GM18499 (cell line): ENCODE measurements around the gene CPSF4.
"Not testable (repeated sequence)": the region's sequence is repeated elsewhere in the genome, so short reads cannot be mapped to it uniquely, and the experiment has no call there.

Source experiments
- ATAC-seq: cut with Tn5 transposase; IDR thresholded peaks from one replicate; pipeline ENCODE4 v1.9.1; 2021; ENCODE audit warnings: moderate number of reproducible peaks; ENCODE audit not compliant: insufficient read depth, unreplicated experiment

CPSF4 gene

GRCh38 chr7:99407872-99408378 is 30.8 kb upstream of the CPSF4 start:
- ATAC-seq: no peak

DNA sequence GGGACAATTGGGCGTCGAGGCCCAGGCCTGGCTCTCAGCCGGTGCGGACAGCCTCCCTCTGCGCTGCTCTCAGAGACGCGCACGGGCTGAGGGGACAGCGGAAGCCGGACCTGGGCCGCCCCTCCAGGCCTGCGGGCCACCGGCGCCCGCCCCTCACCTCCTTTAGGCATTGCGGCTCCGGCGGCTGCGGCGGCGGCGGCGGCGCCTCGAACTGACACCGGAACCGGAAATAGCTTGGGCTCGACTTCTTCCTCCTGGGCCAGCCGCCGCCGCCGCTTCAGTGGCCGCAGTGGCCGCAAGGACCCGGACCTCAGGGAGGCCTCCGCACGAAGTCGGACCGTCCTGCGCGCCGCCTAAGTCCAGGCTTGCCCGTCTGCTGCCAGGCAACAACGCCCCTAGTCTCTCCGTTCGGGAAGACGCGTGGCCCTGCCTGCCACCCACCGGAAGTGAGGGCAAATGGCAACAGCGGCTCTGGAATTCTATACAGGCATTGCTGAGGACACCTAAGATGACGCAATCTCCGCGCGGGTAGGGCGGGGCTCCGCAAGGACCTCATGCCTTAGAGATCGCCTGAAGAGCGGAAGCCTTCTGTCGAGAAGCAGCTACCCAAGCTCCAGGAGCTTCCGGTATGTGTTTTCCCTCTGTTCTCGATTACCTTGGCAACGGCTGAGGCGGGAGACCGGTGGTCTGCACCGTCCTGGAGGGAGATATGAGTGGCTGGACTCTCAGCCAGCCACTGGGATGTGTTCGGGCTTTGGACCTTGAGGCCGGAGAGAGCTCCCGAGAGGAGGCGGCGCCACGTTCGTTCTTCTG is 30.2 kb upstream of the CPSF4 start, which contains the start of the genes BUD31 and PDAP1:
Gene BUD31, plus strand, starts transcription at position 591 of the 813 bp plus-strand sequence. CDS start 2,124 bp downstream, outside the sequence.
Gene PDAP1, minus strand, starts transcription at position 219 of the 813 bp plus-strand sequence. Its CDS starts 49 bp downstream, at position 170.
- peak; percentile 53 for ATAC-seq

DNA sequence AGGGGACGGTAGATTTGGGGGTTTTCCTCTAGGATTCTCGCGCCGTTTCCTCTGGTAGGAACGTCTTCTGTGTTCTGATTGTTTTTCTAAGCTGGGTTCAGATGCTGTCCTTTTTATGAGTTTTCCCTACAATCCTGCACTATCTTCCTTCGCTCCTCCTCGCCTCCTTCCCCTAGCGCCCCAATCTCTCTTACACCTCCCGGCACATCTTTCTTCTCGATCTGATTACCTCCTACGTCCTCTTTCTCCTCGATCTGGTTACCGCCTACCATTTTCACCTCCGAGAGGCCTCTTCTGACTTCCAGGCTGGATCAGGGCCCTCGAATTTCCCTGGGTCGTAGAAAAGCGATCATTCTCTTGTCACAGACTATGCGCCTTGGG is 29.6 kb upstream of the CPSF4 start:
- ATAC-seq: no peak

DNA sequence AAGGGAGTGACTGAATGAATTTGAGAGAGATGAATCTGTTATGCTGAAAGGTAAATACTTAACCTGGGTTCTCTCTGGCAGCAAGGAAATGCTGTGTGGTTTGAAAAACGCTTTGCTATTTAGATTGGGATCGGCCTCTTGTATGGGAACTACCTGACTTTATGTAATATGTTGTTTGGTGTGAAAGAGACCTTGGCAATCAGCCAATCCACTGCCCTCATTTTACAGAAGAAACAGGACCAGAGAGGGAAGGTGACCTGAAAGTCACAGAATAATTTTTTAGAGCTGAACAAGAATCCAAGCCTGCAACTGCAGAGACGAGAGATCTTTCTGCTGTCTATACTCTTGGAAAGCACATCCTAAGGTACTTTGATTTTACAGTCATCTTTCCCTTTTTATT is 28.9 kb upstream of the CPSF4 start:
- no peak for ATAC-seq

GRCh38 chr7:99410635-99411034 is 28.1 kb upstream of the CPSF4 start:
- ATAC-seq: no peak

DNA sequence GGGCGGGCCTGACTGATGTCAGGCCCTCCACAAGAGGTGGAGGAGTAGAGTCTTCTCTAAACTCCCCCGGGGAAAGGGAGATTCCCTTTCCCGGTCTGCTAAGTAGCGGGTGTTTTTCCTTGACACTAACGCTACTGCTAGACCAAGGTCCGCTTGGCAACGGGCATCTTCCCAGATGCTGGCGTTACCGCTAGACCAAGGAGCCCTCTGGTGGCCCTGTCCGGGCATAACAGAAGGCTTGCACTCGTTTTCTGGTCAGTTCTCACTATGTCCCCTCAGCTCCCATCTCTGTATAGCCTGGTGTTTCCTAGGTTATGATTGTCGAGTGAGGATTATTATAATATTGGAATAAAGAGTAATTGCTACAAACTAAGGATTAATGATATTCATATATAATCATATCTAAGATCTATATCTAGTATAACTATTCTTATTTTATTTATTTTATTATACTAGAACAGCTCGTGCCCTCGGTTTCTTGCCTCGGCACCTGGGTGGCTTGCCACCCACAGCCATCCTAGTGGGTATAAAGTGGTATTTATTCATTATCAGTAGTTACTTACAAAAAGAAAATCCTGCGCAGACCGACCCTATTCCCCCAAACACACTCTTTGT is 23.1 kb upstream of the CPSF4 start:
- ATAC-seq: not testable (repeated sequence)

DNA sequence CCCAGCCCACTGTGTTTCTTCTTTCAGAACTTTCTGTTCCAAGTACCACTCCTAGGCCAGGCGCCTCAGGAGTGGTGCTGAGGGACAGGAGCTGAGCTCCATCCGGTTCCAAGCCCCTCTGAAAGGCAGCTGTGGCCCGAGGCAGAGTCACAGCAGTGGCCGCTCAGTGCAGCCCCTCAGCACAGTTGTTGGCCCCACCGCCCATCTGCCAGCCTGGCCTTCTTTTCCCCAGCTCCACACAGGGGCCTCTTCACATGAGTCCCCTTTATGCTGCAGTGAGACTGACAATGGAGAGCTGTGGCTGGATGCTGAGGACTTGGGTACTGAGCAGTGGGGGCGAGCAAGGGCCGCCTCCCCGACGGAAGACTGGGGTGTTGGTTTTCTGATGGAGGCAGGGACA is 20.5 kb upstream of the CPSF4 start:
- no peak for ATAC-seq

DNA sequence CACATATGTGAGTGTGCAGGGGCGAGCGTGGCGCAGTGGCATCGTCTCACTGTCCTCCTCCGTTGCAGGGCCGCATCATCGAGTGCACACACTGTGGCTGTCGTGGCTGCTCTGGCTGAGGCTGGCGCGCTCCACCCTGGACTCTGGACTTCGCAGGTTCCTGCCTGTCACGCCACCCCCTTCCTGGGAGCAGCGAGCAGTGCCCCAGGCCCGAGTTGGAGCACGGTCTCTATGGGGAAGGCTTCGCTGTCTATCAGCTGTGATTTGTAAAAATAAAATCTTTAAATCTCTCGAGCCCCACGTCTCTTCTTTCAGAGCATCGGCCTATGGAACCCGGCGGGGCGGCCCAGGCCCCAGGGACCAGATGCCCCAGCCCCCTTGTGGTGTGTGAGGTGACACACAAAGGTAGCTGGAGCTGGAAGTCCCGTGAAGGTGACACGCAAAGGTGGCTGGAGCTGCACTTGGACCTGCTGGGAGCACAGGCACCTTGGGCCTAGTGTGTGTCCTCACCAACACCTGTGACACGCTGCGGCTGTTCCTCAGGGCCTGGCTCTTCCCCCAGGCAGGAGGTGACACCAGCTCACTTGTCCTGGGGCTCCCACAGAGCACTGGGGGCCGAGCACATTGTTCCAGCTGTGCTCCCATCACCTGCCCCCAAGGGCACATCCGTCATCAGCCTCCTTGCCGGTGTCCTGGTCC is 19.3 kb upstream of the CPSF4 start:
- no peak for ATAC-seq

DNA sequence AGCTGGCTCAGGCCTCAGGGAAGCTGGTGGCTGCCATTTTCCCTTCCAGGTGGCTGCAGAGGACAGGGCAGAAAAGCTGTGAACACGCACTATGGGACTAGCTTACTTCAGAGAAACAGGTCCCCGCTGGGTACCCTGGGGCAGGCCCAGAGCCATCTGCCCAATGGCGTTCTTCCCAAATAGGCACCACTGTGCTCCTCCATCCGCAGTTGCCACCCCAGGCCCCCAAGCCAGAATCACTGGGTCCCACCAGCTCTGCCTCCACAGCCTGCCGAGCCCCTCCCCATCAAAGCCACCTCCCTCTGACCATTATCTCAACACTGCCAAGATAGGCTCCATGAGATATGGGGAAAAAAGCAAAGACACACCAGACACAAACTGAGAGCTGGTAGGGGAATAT is 18.5 kb upstream of the CPSF4 start:
- no peak for ATAC-seq

GRCh38 chr7:99420986-99421385 is 17.8 kb upstream of the CPSF4 start:
- ATAC-seq: no peak

GRCh38 chr7:99422186-99422585 is 16.6 kb upstream of the CPSF4 start:
- no peak for ATAC-seq

GRCh38 chr7:99422625-99423024 is 16.1 kb upstream of the CPSF4 start:
- ATAC-seq: no peak

- no peak for ATAC-seq
Measured at GRCh38 chr7:99424932-99425730, 13.6 kb upstream of the CPSF4 start.

DNA sequence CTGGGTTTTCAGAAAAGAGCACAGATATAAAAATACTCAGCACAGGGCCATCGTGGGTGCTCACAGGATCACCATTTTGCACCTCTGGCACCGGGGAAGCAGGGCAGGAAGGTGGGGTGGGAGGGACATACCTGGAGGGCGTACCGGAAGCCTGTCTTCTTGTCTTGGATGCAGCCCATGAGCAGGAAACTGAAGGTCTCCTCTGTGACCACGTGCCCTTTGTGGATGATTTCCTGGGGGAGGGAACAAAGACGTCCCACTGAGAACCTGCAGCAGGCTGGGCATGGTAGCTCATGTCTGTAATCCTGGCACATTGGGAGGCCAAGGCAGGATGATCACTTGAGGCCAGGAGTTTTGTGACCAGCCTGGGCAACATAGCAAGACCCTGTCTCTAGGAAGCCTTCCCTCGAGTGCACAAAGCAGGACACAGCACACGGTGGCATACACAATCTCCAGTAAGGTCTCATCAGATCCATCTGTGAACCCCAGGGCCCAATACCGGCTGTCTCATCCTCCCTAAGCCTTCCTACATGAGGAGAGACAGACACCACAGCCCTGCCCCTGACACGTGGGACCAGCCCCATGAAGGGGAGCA is 9.7 kb upstream of the CPSF4 start:
- ATAC-seq: no peak

DNA sequence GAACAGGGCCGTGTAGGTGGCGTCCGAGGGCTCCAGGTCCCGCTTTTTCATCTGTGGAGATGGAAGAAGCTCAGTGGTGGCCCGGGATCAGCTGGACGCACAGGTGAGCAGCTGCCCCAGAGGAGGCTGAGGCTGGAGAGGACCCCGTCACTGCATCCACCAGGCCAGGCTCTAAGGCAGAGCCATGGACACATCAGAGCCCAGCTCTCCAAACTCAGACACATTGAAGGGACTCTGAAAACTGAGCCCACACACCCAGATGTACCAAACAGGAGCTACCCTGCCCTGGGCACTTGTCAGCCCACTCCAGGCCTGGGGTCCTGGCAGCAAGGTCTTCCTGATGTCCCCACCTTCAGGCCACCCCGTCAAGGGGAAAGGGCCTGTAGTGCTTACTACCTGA is 9.0 kb upstream of the CPSF4 start:
- no peak for ATAC-seq

- not testable (repeated sequence) for ATAC-seq
Measured at GRCh38 chr7:99431756-99432540, 6.8 kb upstream of the CPSF4 start.

DNA sequence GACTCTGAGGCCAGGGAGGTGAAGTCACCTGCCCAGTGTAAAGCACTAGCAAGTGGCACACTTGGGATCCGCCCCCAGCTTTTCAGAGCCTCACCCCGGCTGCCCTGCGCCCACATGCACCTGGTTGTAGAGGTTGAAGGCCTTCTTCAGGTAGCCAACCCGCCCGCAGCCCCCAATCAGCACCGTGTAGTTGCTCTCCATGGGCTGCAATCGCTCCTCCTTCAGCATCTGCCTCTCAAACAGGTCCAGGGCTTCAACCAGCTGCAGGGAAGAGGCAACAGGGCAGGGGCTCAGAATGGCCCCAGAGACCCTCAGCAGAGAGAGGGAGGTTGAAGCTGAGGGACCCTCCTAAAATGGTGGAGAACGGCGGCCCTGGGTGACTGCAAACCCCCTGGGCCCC is 5.6 kb upstream of the CPSF4 start:
- ATAC-seq: no peak

DNA sequence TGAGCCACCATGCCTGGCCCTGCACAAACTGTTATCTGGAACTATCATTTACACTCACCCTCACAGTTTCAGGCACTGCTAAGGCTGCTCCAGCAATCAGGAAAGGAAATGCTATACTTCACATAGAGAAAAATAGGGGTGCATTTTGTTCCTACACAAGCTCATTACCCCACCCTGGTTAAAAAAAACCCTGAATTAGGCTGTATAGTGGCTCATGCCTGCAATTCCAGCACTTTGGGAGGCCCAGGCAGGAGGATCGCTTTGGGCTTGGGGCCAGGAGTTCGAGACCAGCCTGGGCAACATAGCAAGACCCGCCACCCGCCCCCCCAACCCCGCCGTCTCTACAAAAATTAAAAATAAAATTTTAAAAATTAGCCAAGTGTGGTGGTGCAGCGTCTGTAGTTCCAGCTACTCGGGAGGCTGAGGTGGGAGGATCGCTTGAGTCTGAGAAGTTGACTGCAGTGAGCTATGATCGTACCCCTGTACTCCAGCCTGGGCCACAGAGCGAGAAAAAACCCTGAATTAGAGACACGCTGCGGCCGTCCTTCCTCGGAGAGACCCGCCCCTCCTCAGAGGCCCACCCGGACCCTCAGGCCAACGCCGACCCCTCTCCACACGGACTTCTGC is 684 bp upstream of the CPSF4 start:
- no peak for ATAC-seq

GRCh38 chr7:99440195-99440594 is 1.5 kb downstream of the CPSF4 start:
- no peak for ATAC-seq
